H1 (cell line): ENCODE data around the gene BIN2.

Experiments used
- ATF3 ChIP-seq: IDR thresholded peaks from 2 replicates; pipeline ENCODE4 v1.6.1; 2011; ENCODE audit warnings: low read depth, mild to moderate bottlenecking, low read length; ENCODE audit not compliant: insufficient read depth
- CBX5 ChIP-seq: fragments of 300-800, 300-1000 bp; sonication (generic); IDR thresholded peaks from 2 replicates; pipeline ENCODE4 v1.7.1; 2016; ENCODE audit warnings: antibody characterized with exemption, low read length, low read depth
- CHD1 ChIP-seq: IDR thresholded peaks from 2 replicates; pipeline ENCODE4 v1.6.1; 2012; ENCODE audit warnings: low read depth, low read length, improper control_type of control experiment
- CHD2 ChIP-seq: IDR thresholded peaks from 2 replicates; pipeline ENCODE4 v1.6.1; 2012; ENCODE audit warnings: low read length, improper control_type of control experiment
- CTCF ChIP-seq, 3 experiments: IDR thresholded peaks; 1 replicate in 2 of 3; 2 replicates in 1 of 3; pipeline versions ENCODE4 v1.5.1 to v1.6.1; 2011; ENCODE audit warnings: low read length in 3 of 3, mild to moderate bottlenecking in 3 of 3, inconsistent platforms in 2 of 3, low read depth in 1 of 3, moderate library complexity in 1 of 3; ENCODE audit not compliant: insufficient read depth in 1 of 3; ENCODE audit errors: control extremely low read depth in 1 of 3
- EGR1 ChIP-seq: IDR thresholded peaks from 2 replicates; pipeline ENCODE4 v1.6.1; 2011; ENCODE audit warnings: low read depth, low read length, borderline replicate concordance
- EZH2 ChIP-seq: fragments of 200-600 bp; sonication (generic); IDR thresholded peaks from 2 replicates; pipeline ENCODE4 v1.7.1; 2012; ENCODE audit warnings: low read depth, mild to moderate bottlenecking, moderate library complexity, low read length, inconsistent platforms; ENCODE audit not compliant: severe bottlenecking
- GABPA ChIP-seq: IDR thresholded peaks from 2 replicates; pipeline ENCODE4 v1.6.1; 2011; ENCODE audit warnings: mild to moderate bottlenecking, low read length, moderate library complexity, borderline replicate concordance; ENCODE audit not compliant: insufficient read depth
- GTF2F1 ChIP-seq: IDR thresholded peaks from 2 replicates; pipeline ENCODE4 v1.6.1; 2012; ENCODE audit warnings: low read depth, low read length, improper control_type of control experiment, borderline replicate concordance
- JUND ChIP-seq: IDR thresholded peaks from 2 replicates; pipeline ENCODE4 v1.6.1; 2011; ENCODE audit warnings: mild to moderate bottlenecking, improper control_type of control experiment, low read length
- MAX ChIP-seq: IDR thresholded peaks from 2 replicates; pipeline ENCODE4 v1.6.1; 2012; ENCODE audit warnings: inconsistent platforms
- POLR2A ChIP-seq, 2 experiments: IDR thresholded peaks; 1 replicate in 1 of 2; 2 replicates in 1 of 2; pipeline ENCODE4 v1.6.1; 2011; ENCODE audit warnings: low read depth in 2 of 2, low read length in 2 of 2, mild to moderate bottlenecking in 2 of 2; ENCODE audit errors: control extremely low read depth in 1 of 2
- POLR2AphosphoS5 ChIP-seq: IDR thresholded peaks from 2 replicates; pipeline ENCODE4 v1.6.1; 2011; ENCODE audit warnings: low read depth, low read length
- ZNF274 ChIP-seq: IDR thresholded peaks from 2 replicates; pipeline ENCODE4 v1.7.0; 2012; ENCODE audit warnings: low read length, borderline replicate concordance; ENCODE audit errors: extremely low read depth

- no peak for TF ChIP-seq POLR2A (IDR thresholded peaks at IDR 0.05; ENCODE audit: control extremely low read depth in 1 of 2, low read depth in 2 of 2, low read length in 2 of 2)
- TF ChIP-seq GABPA, result no peak
- no peak for TF ChIP-seq GTF2F1
- no peak for TF ChIP-seq POLR2AphosphoS5
- TF ChIP-seq EGR1, result no peak
- no peak for TF ChIP-seq ATF3
- no peak for TF ChIP-seq CTCF (IDR thresholded peaks at IDR 0.05; ENCODE audit: control extremely low read depth in 1 of 3, insufficient read depth in 1 of 3, low read depth in 1 of 3, low read length in 3 of 3)
- no peak for TF ChIP-seq CHD2
- TF ChIP-seq MAX, result no peak
- no peak for TF ChIP-seq EZH2
- no peak for TF ChIP-seq CHD1
- no peak for TF ChIP-seq JUND
- no peak for TF ChIP-seq ZNF274
- TF ChIP-seq CBX5, result no peak
These were observed 45.6 kb upstream of the BIN2 start for GRCh38 chr12:51369581-51369980.
